T-cell (primary cell): ENCODE results near the gene RPS6KA2. TPM values are rescaled to one million over a fixed set of nuclear protein-coding genes. Genes with fewer than 3 reads are reported as not detected.
A peak's percentile ranks its signal among the peaks of the same experiment; 100 is the strongest.
"Not testable (repeated sequence)": the region's sequence is repeated elsewhere in the genome, so short reads cannot be mapped to it uniquely, and the experiment has no call there.

ENCODE experiments used
- ATAC-seq, 4 experiments: fragments of 200-7000 bp in 3 of 4; fragments of 150-1000 bp in 1 of 4; cut with Tn5 transposase; replicated peaks in 1 of 4; 1 replicate in 3 of 4; 2 replicates in 1 of 4; pipeline ENCODE4 v1.10.0; 2021; ENCODE audit warnings: moderate library complexity in 3 of 4, mild to moderate bottlenecking in 2 of 4, moderate number of reproducible peaks in 1 of 4
- CTCF ChIA-PET, 2 donors: fragments of 300-600 bp; sonication (Branson Sonifier 250); formaldehyde crosslinking; loops; one replicate each; lab custom pipeline; 2022; ENCODE audit warnings: antibody characterized with exemption in 2 of 2; lab: Charles Lee
- POLR2A ChIA-PET, 2 donors: fragments of 300-600 bp; sonication (Branson Sonifier 250); formaldehyde crosslinking; loops; one replicate each; lab custom pipeline; 2022; ENCODE audit warnings: antibody characterized with exemption in 2 of 2; lab: Charles Lee
- DNase-seq, 35 experiments: peaks; one replicate each; pipeline versions ENCODE4 v3.0.0 to v3.0.0-alpha.2; 2013 to 2023
- H3K27ac ChIP-seq: one replicate; pipeline ENCODE4 v1.5.1; 2013; ENCODE audit warnings: low read length
- H3K27me3 ChIP-seq, 2 experiments: replicated peaks in 1 of 2; 1 replicate in 1 of 2; 2 replicates in 1 of 2; pipeline versions ENCODE4 v1.6.1 to v1.7.0; 2013; ENCODE audit warnings: low read length in 1 of 2, mixed read lengths in 1 of 2; ENCODE audit not compliant: control insufficient read depth in 2 of 2, insufficient read depth in 2 of 2; ENCODE audit errors: extremely low read depth in 1 of 2
- H3K36me3 ChIP-seq, 2 donors: 1 replicate in 1 of 2; 2 replicates in 1 of 2; pipeline versions ENCODE4 v1.6.1 to v1.7.0; 2013; ENCODE audit warnings: low read length in 1 of 2; ENCODE audit not compliant: control insufficient read depth in 2 of 2, insufficient read depth in 1 of 2; ENCODE audit errors: extremely low read depth in 1 of 2
- H3K4me1 ChIP-seq, 2 experiments: 1 replicate in 1 of 2; 2 replicates in 1 of 2; pipeline versions ENCODE4 v1.6.1 to v1.7.0; 2013; ENCODE audit warnings: low read length in 2 of 2, mixed read lengths in 1 of 2; ENCODE audit not compliant: insufficient read depth in 2 of 2, control insufficient read depth in 1 of 2; ENCODE audit errors: extremely low read depth in 1 of 2
- H3K4me3 ChIP-seq, 2 donors: 1 replicate in 1 of 2; 2 replicates in 1 of 2; pipeline versions ENCODE4 v1.5.1 to v1.7.0; 2013; ENCODE audit warnings: mild to moderate bottlenecking in 2 of 2, low read length in 1 of 2, moderate library complexity in 1 of 2; ENCODE audit not compliant: control insufficient read depth in 1 of 2; ENCODE audit errors: extremely low read depth in 1 of 2
- H3K9me3 ChIP-seq: 2 replicates; pipeline ENCODE4 v1.7.0; 2013
- H3K27ac Mint-ChIP-seq, 2 donors: one replicate each; pipeline ENCODE4 v1.8.0; 2020 to 2021; ENCODE audit warnings: mild to moderate bottlenecking in 2 of 2, mixed read lengths in 2 of 2
- H3K27me3 Mint-ChIP-seq, 2 donors: one replicate each; pipeline ENCODE4 v1.8.0; 2021 to 2022; ENCODE audit warnings: mixed read lengths in 2 of 2
- H3K36me3 Mint-ChIP-seq: one replicate; pipeline ENCODE4 v1.8.0; 2021; ENCODE audit warnings: mixed read lengths
- H3K4me1 Mint-ChIP-seq, 3 donors: one replicate each; pipeline ENCODE4 v1.8.0; 2020 to 2022; ENCODE audit warnings: mixed read lengths in 3 of 3, mild to moderate bottlenecking in 1 of 3
- H3K4me3 Mint-ChIP-seq, 3 donors: one replicate each; pipeline ENCODE4 v1.8.0; 2020 to 2022; ENCODE audit warnings: mild to moderate bottlenecking in 3 of 3, mixed read lengths in 3 of 3, moderate library complexity in 3 of 3
- H3K9me3 Mint-ChIP-seq, 3 donors: one replicate each; pipeline ENCODE4 v1.8.0; 2020 to 2022; ENCODE audit warnings: mixed read lengths in 3 of 3
- WGBS: methylation state at CpG from one replicate; pipeline ENCODE4 v1.1.5; 2013; ENCODE audit warnings: missing lambda C conversion rate; ENCODE audit not compliant: insufficient coverage; 5-methylcytosine and 5-hydroxymethylcytosine counted together
- total RNA-seq, 35 experiments: library from RNA in 6 of 35; stranded (reverse) in 6 of 35; fragments of 120-200 nt in 1 of 35; gene quantifications; one replicate each; pipeline versions ENCODE4 v1.2.1 to v1.2.4 and lab custom pipeline; 2013 to 2026

Gene RPS6KA2
- total RNA-seq, 5 donors from 2014 or later (not counting 1 experiment from before 2014, with no cell fraction given): 4.1 to 21.5 (median 12.4) TPM

GRCh38 chr6:166383802-166384363, 243.2 kb downstream of the RPS6KA2 start:
- H3K9me3 Mint-ChIP-seq, H3K27me3 Mint-ChIP-seq, POLR2A ChIA-PET, H3K36me3 ChIP-seq, CTCF ChIA-PET, H3K27me3 ChIP-seq, H3K36me3 Mint-ChIP-seq, ATAC-seq, H3K9me3 ChIP-seq: not testable (repeated sequence)
- peaks cover 10 to 17% (median 15%) of the 10 kb centered on the region in 3 donors for H3K4me1 Mint-ChIP-seq
- peak overlapping the region; percentile 82 to 86 for H3K27ac Mint-ChIP-seq
- DNase-seq: peak in 27 of 35 experiments; percentile 5 to 44 (median 21)
- peak overlapping the region; percentile 59 to 84 for H3K4me3 ChIP-seq
- peak overlapping the region; percentile 80 to 95 (median 86) for H3K4me3 Mint-ChIP-seq
- H3K27ac ChIP-seq: peak overlapping the region; percentile 68
- H3K4me1 ChIP-seq: peaks cover 11 to 14% of the 10 kb centered on the region in 2 experiments
- 27% methylated on average over 15 of the region's 22 CpGs for WGBS

GRCh38 chr6:166382933-166383801, 243.9 kb downstream of the RPS6KA2 start, which contains the start of gene MPC1:
Gene MPC1, minus strand, starts transcription at chr6:166382940. Its CDS starts 64 bp downstream, at chr6:166382876.
- H3K4me3 ChIP-seq: peak within 1 kb of the TSS; percentile 59 to 84
- H3K4me3 Mint-ChIP-seq: peak within 1 kb of the TSS; percentile 91 to 95 (median 92)
- H3K27me3 ChIP-seq: no peaks in the 10 kb centered on the region
- DNase-seq (peak; percentile 86 to 96 (median 92)), ATAC-seq (peak; percentile 92 to 96 (median 93))
- peaks cover 10 to 17% (median 15%) of the 10 kb centered on the region in 3 donors for H3K4me1 Mint-ChIP-seq
- CTCF ChIA-PET: no interaction called here
- H3K27ac ChIP-seq: peak within 1 kb of the TSS; percentile 68
- H3K9me3 Mint-ChIP-seq: no peaks in the 10 kb centered on the region
- 0% methylated on average over 94 of the region's 94 CpGs for WGBS
- no peaks in the 10 kb centered on the region for H3K9me3 ChIP-seq
- H3K27ac Mint-ChIP-seq: peak within 1 kb of the TSS; percentile 82 to 86
- peaks cover 11 to 14% of the 10 kb centered on the region in 2 experiments for H3K4me1 ChIP-seq
- POLR2A ChIA-PET: no interaction called here
- no peaks in the 10 kb centered on the region for H3K27me3 Mint-ChIP-seq
- H3K36me3 Mint-ChIP-seq: peaks cover 3% of the 10 kb centered on the region
- H3K36me3 ChIP-seq: no peaks in the 10 kb centered on the region

- Histone ChIP-seq H3K27me3 (no peaks in the 10 kb centered on the region), H3K36me3 (no peaks in the 10 kb centered on the region), H3K9me3 (no peaks in the 10 kb centered on the region), H3K27ac (peak overlapping the region; percentile 33), H3K4me3 (peak overlapping the region; percentile 59 to 84), H3K4me1 (peaks cover 11 to 14% of the 10 kb centered on the region in 2 experiments)
- CTCF ChIA-PET: no interaction called here
- Mint-ChIP-seq H3K27me3 (no peaks in the 10 kb centered on the region), H3K4me1 (peaks cover 10 to 18% (median 15%) of the 10 kb centered on the region in 3 donors), H3K9me3 (no peaks in the 10 kb centered on the region), H3K36me3 (peaks cover 5% of the 10 kb centered on the region), H3K27ac (peak overlapping the region in 1 of 2 donors; percentile 78), H3K4me3 (peak overlapping the region; percentile 91 to 95 (median 92))
- ATAC-seq (peak; percentile 5 to 10 (median 6)), DNase-seq (peak in 8 of 35 experiments; percentile 3 to 25 (median 6))
- WGBS: under 1% methylated on average over 44 of the region's 46 CpGs
- POLR2A ChIA-PET: no interaction called here
These were observed 244.5 kb downstream of the RPS6KA2 start for GRCh38 chr6:166382500-166382932.

- H3K27ac ChIP-seq: no peak overlapping the region
- WGBS: under 1% methylated on average over 48 of the region's 49 CpGs
- peaks cover 11 to 14% of the 10 kb centered on the region in 2 experiments for H3K4me1 ChIP-seq
- Mint-ChIP-seq H3K27me3 (no peaks in the 10 kb centered on the region), H3K4me3 (peak overlapping the region; percentile 91 to 95 (median 92)), H3K4me1 (peaks cover 10 to 18% (median 15%) of the 10 kb centered on the region in 3 donors), H3K9me3 (no peaks in the 10 kb centered on the region), H3K27ac (peak overlapping the region; percentile 59 to 78), H3K36me3 (peaks cover 5% of the 10 kb centered on the region)
- no peaks in the 10 kb centered on the region for H3K9me3 ChIP-seq
- H3K4me3 ChIP-seq: peak overlapping the region; percentile 59 to 84
- H3K27me3 ChIP-seq: no peaks in the 10 kb centered on the region
- CTCF ChIA-PET: interaction anchor here (0.6 to 2.5 kb wide), 26 partner anchors 9 to 618 kb away, joined by 3 to 19 read pairs (median 5); partner anchors contain the start of gene RPS6KA2 (in 1 of the 2)
- no peaks in the 10 kb centered on the region for H3K36me3 ChIP-seq
- POLR2A ChIA-PET: interaction anchor here in 1 of 2 donors (0.6 to 1.3 kb wide), 2 partner anchors 39 to 560 kb away, joined by 3 to 4 read pairs; no protein-coding TSS in a partner anchor
- peak in 34 of 35 experiments; percentile 33 to 79 (median 52) for DNase-seq
- ATAC-seq: peak; percentile 29 to 35 (median 30)
These were observed 245.1 kb downstream of the RPS6KA2 start for GRCh38 chr6:166381733-166382499.

GRCh38 chr6:166381381-166381732, 245.7 kb downstream of the RPS6KA2 start:
- Histone ChIP-seq H3K4me3 (peak overlapping the region; percentile 59 to 84), H3K27me3 (no peaks in the 10 kb centered on the region), H3K9me3 (no peaks in the 10 kb centered on the region), H3K36me3 (no peaks in the 10 kb centered on the region), H3K4me1 (peaks cover 11 to 14% of the 10 kb centered on the region in 2 experiments), H3K27ac (no peak overlapping the region)
- Mint-ChIP-seq H3K27ac (peak overlapping the region; percentile 59 to 78), H3K4me3 (peak overlapping the region; percentile 91 to 95 (median 92)), H3K36me3 (peaks cover 5% of the 10 kb centered on the region), H3K9me3 (no peaks in the 10 kb centered on the region), H3K4me1 (peaks cover 10 to 18% (median 15%) of the 10 kb centered on the region in 3 donors), H3K27me3 (no peaks in the 10 kb centered on the region)
- WGBS: no CpG with 5 or more reads among the region's 6 CpGs
- DNase-seq: no peak
- ChIA-PET CTCF (interaction anchor here (0.6 to 2.5 kb wide), 38 partner anchors 8 to 619 kb away, joined by 3 to 19 read pairs (median 4); partner anchors contain the start of genes PRR18 (in 1 of the 2) and RPS6KA2 (in 1 of the 2)), POLR2A (interaction anchor here in 1 of 2 donors (1.3 kb wide), 1 partner anchor 38 kb away, joined by 4 read pairs; no protein-coding TSS in a partner anchor)
- no peak for ATAC-seq
